Spleen (tissue), 7 donors: ENCODE measurements around the gene MTIF2.

ENCODE experiments used
- CTCF ChIP-seq, 11 experiments: fragments of 200-600 bp in 7 of 11; fragments of 450-650 bp in 4 of 11; sonication (generic) in 4 of 11; IDR thresholded peaks in 8 of 11; conservative IDR thresholded peaks in 3 of 11; 1 replicate in 7 of 11; 2 replicates in 4 of 11; pipeline versions ENCODE4 v1.4.0 to v1.8.0; 2016 to 2021; ENCODE audit warnings: antibody characterized with exemption in 11 of 11, inconsistent platforms in 4 of 11, mild to moderate bottlenecking in 1 of 11
- POLR2A ChIP-seq, 3 donors: fragments of 450-650 bp; IDR thresholded peaks; one replicate each; pipeline ENCODE4 v1.5.1; 2017; ENCODE audit warnings: antibody characterized with exemption in 3 of 3, mild to moderate bottlenecking in 1 of 3
- POLR2AphosphoS5 ChIP-seq, 3 donors: sonication (generic); formaldehyde crosslinking; IDR thresholded peaks; one replicate each; pipeline ENCODE4 v1.5.1; 2017; ENCODE audit warnings: antibody characterized with exemption in 3 of 3
- donor health status: DM: no; HTN: no; CAD: no; lungs with moderate emphysema.
- donor health status: DM: no; HTN: no; CAD: no.
- donor health status: DM: no; HTN: no; CAD: no.

- TF ChIP-seq CTCF (IDR thresholded peaks at IDR 0.05 in 8 of 11, conservative IDR thresholded peaks at IDR 0.05 in 3 of 11) (no peak), POLR2A (IDR thresholded peaks at IDR 0.05) (no peak), POLR2AphosphoS5 (IDR thresholded peaks at IDR 0.05) (no peak)
Observed at GRCh38 chr2:55314985-55315384, 46.0 kb upstream of the MTIF2 start.
